Omental fat pad (tissue), 4 donors: Measurements from ENCODE around the gene FOXP1. TPM values are rescaled to one million over a fixed set of nuclear protein-coding genes. Genes with fewer than 3 reads are reported as not detected.

Source experiments
- ATAC-seq: fragments of 150-250 bp; one replicate; pipeline ENCODE4 v1.9.1; 2016; ENCODE audit warnings: mild to moderate bottlenecking, moderate library complexity; ENCODE audit not compliant: low FRiP score
- DNase-seq: peaks from one replicate; pipeline ENCODE4 v3.0.0-alpha.2; 2019; ENCODE audit warnings: low spot score
- total RNA-seq, 4 donors: library from RNA; depleted of rRNA; stranded (reverse); fragments of >200 nt; gene quantifications; one replicate each; pipeline ENCODE4 v1.1.0, GENCODE V29; 2016
- TF ChIP-seq, protein P1 (sequence below), 3 donors: fragments of 450-650 bp; IDR thresholded peaks; one replicate each; pipeline ENCODE4 v1.5.1; 2016 to 2017; ENCODE audit warnings: antibody characterized with exemption in 3 of 3, mild to moderate bottlenecking in 3 of 3, moderate library complexity in 2 of 3

FOXP1 gene
- total RNA-seq, 4 donors from 2014 or later = 72.4 to 128 (median 76.7) TPM

DNA sequence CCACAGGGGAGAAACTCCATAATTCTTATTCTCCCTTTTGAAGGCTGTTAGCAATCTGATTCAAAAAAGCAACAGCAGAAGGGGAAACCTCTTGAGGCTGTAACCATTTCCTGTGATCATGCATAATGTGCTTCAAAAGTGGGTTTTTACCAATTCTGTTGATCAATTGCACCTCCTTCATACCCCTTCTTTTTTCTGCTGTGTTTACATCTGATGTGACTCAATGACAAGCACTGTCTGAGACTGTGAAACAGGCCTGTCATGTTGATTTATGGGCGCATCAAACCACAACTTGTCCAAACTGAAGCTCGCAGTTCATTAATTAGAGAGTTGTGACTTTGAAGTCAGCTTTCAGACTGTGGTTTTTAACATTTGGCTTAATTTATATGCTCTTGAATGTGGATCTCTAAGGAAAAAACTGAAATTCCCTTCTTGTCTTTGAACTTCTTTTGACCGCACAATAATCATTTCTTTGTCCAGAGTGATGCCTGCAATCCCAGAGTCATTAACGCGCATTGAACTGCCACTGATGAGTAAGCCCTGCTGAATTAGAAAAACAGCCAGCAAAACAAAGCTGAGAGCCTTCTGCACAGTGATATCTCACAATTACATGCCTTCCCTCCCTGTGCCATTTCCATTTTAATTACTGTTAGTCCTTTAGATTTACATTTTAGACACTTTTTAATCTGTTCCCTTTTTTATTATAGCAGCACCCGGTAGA lies 532.8 kb downstream of the FOXP1 start:
- TF ChIP-seq, protein P1, sequence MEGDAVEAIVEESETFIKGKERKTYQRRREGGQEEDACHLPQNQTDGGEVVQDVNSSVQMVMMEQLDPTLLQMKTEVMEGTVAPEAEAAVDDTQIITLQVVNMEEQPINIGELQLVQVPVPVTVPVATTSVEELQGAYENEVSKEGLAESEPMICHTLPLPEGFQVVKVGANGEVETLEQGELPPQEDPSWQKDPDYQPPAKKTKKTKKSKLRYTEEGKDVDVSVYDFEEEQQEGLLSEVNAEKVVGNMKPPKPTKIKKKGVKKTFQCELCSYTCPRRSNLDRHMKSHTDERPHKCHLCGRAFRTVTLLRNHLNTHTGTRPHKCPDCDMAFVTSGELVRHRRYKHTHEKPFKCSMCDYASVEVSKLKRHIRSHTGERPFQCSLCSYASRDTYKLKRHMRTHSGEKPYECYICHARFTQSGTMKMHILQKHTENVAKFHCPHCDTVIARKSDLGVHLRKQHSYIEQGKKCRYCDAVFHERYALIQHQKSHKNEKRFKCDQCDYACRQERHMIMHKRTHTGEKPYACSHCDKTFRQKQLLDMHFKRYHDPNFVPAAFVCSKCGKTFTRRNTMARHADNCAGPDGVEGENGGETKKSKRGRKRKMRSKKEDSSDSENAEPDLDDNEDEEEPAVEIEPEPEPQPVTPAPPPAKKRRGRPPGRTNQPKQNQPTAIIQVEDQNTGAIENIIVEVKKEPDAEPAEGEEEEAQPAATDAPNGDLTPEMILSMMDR (IDR thresholded peaks at IDR 0.05) = no peak
- ATAC-seq (no peak), DNase-seq (no peak)

DNA sequence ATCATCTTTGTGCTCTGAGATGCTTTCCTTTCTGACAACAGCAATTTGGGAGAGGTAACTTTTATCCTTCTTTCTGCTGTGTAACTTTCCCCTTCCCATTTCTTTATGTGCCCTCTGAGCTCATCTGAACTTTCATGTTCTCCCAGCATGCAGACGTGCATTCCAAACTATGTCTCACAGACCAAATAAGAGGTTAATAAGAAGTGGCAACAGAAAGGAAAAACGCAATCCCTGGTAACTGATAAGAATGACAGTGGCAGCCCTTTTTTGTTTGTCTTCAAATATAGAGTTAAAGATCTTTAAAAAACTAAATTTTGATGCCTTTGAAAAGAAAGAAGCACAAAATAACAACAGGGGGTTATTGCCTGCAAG lies 533.4 kb downstream of the FOXP1 start:
- DNase-seq = no peak
- no peak for ATAC-seq
- TF ChIP-seq, protein P1 (IDR thresholded peaks at IDR 0.05) = no peak

DNA sequence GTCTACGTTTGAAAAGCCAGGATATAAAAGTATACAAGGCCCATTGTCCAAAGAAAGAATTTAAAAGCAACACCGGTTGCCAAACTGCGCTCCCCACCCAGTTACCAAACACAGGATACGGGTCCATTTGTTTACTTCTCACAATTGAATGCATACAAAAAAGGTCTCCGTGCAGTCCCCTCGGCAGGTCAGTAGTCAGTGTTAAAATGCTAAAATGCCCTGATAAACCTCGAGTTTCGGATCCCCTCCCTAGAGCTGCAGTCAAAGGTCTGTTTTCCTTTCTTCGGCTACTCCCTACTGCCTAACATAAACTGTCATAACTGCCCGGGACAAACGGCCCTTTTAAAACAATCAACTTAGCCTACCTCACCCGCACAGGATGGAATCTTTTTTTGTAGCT lies 534.6 kb downstream of the FOXP1 start:
- DNase-seq = no peak
- no peak for ATAC-seq
- TF ChIP-seq, protein P1 (IDR thresholded peaks at IDR 0.05) = no peak

DNA sequence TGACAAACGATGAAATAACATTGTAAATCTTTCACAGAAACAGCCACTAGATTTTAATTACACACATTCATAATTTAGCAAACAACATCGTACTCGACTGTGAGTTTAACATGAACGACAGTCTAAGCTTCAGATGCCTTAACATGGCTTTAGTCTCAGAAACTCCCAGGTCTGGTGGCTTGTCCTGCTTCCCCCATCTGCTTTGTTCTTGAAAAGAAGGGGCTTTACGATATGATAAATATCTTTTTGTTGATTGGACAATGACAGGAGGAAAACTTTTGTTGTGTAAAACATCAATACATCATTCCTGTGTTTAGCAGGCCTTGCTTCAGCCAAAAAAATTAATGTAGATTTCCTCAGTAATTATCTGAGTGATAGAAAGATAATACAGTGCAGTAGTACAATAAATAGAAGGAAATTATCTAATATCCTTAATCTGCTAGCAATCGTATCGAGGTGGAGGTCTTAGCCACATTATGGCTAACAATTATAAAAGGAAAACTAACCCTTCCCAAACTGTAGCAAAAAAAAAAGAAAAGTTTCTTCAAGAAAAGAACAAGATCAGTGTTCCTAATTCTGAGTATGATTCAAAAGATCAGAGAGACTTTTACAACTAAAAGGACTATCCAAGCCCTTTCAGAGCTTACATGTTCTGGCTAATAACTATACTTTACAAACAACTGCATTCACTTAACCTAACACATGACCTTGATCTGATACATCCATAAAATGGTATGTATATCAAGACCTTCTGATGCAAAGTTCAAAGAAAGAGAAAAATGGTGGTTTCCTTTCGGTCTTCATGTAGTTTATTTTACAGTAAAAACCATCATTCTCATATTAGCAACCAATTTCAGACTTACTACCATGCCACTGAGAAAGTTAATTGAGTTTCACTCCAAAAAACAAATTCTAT lies 535.7 kb downstream of the FOXP1 start:
- DNase-seq = no peak
- TF ChIP-seq, protein P1 (IDR thresholded peaks at IDR 0.05) = no peak
- ATAC-seq = no peak

DNA sequence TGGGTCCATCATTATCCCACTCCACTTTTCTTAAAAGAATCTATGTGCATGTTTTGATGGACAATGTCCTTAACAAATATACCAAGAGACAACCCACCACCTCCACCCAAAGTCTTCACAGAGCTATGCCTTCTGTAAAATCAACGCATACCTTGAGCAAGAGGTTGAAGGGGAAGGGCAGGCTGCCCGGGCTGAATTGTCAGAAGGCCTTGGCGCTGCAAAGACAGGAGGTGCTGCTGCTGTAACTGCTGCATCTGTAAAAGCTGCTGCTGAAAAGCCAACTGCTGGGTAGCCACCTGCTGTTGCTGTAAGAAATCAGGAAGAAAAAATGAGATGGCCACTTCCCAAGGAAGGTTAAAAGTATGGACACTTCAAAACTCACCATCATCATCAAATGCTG lies 536.7 kb downstream of the FOXP1 start:
- no peak for ATAC-seq
- no peak for DNase-seq
- TF ChIP-seq, protein P1 (IDR thresholded peaks at IDR 0.05) = no peak

DNA sequence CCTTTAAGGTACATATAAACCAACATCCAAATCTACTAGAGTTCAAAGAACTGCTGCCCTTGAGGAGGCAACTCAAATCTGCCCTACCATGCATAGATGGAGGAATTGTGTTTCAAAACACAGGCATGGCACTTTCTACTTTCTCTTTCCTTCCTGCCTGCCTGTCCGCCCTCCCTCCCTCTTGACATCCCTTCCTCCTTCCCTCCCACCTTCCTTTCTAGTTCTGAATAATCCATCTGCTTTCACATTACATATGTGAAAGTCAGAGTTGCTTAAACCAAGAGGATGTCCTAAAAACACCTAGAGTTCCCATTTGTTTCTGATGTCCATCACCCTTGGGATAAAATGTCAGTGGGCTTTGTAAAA lies 537.6 kb downstream of the FOXP1 start:
- TF ChIP-seq, protein P1 (IDR thresholded peaks at IDR 0.05) = no peak
- no peak for DNase-seq
- no peak for ATAC-seq
